GM18951 (cell line): ENCODE measurements around the gene SNU13.
"Not testable (repeated sequence)": the region's sequence is repeated elsewhere in the genome, so short reads cannot be mapped to it uniquely, and the experiment has no call there.

ENCODE experiments used
- POLR2A ChIP-seq: IDR thresholded peaks from 4 replicates; pipeline ENCODE4 v1.6.1; 2011; ENCODE audit warnings: mild to moderate bottlenecking; ENCODE audit not compliant: insufficient read length, insufficient read depth; ENCODE audit errors: extremely low read depth
- in situ Hi-C: fragments of 300-500 bp; cut with MboI; formaldehyde crosslinking; loops from one replicate; pipeline ENCODE4 v1.12.0; 2022; ENCODE audit warnings: low sequenced_read_pairs, mixed read lengths, inconsistent platforms; ENCODE audit not compliant: unreplicated experiment

SNU13 gene

GRCh38 chr22:41696703-41697102, 8.0 kb upstream of the SNU13 start:
- in situ Hi-C loops: loop anchor here (5.0 kb wide), 1 partner anchor 246 kb away; no protein-coding TSS in a partner anchor
- TF ChIP-seq POLR2A: no peak

GRCh38 chr22:41695211-41695610, 6.5 kb upstream of the SNU13 start:
- TF ChIP-seq POLR2A: no peak
- in situ Hi-C loops: loop anchor here (5.0 kb wide), 1 partner anchor 247 kb away; no protein-coding TSS in a partner anchor

GRCh38 chr22:41690476-41690875, 1.8 kb upstream of the SNU13 start:
- in situ Hi-C loops: no loop called here
- TF ChIP-seq POLR2A: no peak

GRCh38 chr22:41687901-41688364, 734 bp downstream of the SNU13 start:
- in situ Hi-C loops: no loop called here
- no peak for TF ChIP-seq POLR2A

- in situ Hi-C loops: not testable (repeated sequence)
These were observed 1.8 kb downstream of the SNU13 start for GRCh38 chr22:41686890-41687289.

GRCh38 chr22:41684194-41684593, 4.5 kb downstream of the SNU13 start:
- in situ Hi-C loops: no loop called here
- no peak for TF ChIP-seq POLR2A

GRCh38 chr22:41683616-41684015, 5.1 kb downstream of the SNU13 start:
- TF ChIP-seq POLR2A: no peak
- in situ Hi-C loops: no loop called here

- TF ChIP-seq POLR2A: no peak
- in situ Hi-C loops: no loop called here
These were observed 5.6 kb downstream of the SNU13 start for GRCh38 chr22:41683052-41683451.

- in situ Hi-C loops: no loop called here
- peak; percentile 60 for TF ChIP-seq POLR2A
These were observed 6.4 kb downstream of the SNU13 start for GRCh38 chr22:41682033-41682807.

- TF ChIP-seq POLR2A: no peak
- in situ Hi-C loops: no loop called here
These were observed 7.1 kb downstream of the SNU13 start for GRCh38 chr22:41681616-41682015.

GRCh38 chr22:41676134-41676533, 12.5 kb downstream of the SNU13 start:
- in situ Hi-C loops: no loop called here
- TF ChIP-seq POLR2A: no peak

GRCh38 chr22:41674846-41675340, 13.8 kb downstream of the SNU13 start:
- no peak for TF ChIP-seq POLR2A
- in situ Hi-C loops: no loop called here

- TF ChIP-seq POLR2A: no peak
- in situ Hi-C loops: no loop called here
These were observed 15.7 kb downstream of the SNU13 start for GRCh38 chr22:41672780-41673509.

GRCh38 chr22:41672096-41672495, 16.6 kb downstream of the SNU13 start:
- in situ Hi-C loops: not testable (repeated sequence)
